ENCODE data around the gene TAC3.
"Not testable (repeated sequence)": the region's sequence is repeated elsewhere in the genome, so short reads cannot be mapped to it uniquely, and the experiment has no call there.

Gene TAC3

GRCh38 chr12:57016348-57016747 lies at the start of gene TAC3:
Gene TAC3, minus strand, starts transcription at chr12:57016529. Its CDS starts 732 bp downstream, at chr12:57015797.
- Histone ChIP-seq H3K27me3 (ENCODE audit: insufficient read depth, low read length) (peaks cover 20% of the 10 kb centered on the region), H3K4me1 (ENCODE audit: insufficient read depth, low read length) (no peaks in the 10 kb centered on the region), H2AFZ (ENCODE audit: low read depth, low read length) (no peak within 1 kb of the TSS), H3K9me3 (ENCODE audit: low read length) (no peaks in the 10 kb centered on the region), H3K4me3 (ENCODE audit: low read length) (no peak within 1 kb of the TSS), H3K36me3 (ENCODE audit: insufficient read depth, low read length) (no peaks in the 10 kb centered on the region)

- Histone ChIP-seq H3K36me3 (ENCODE audit: insufficient read depth, low read length) (peaks cover 55% of the 10 kb centered on the region), H3K9me3 (ENCODE audit: low read length) (no peaks in the 10 kb centered on the region), H3K4me3 (ENCODE audit: low read length) (no peak overlapping the region), H3K4me1 (ENCODE audit: insufficient read depth, low read length) (no peaks in the 10 kb centered on the region), H2AFZ (ENCODE audit: low read depth, low read length) (no peak overlapping the region), H3K27me3 (ENCODE audit: insufficient read depth, low read length) (no peaks in the 10 kb centered on the region)
Measured at GRCh38 chr12:57063991-57064685, 47.8 kb upstream of the TAC3 start.

- Histone ChIP-seq H2AFZ (ENCODE audit: low read depth, low read length) (no peak overlapping the region), H3K27me3 (ENCODE audit: insufficient read depth, low read length) (no peaks in the 10 kb centered on the region), H3K4me1 (ENCODE audit: insufficient read depth, low read length) (peaks cover 10% of the 10 kb centered on the region), H3K4me3 (ENCODE audit: low read length) (no peak overlapping the region), H3K9me3 (ENCODE audit: low read length) (no peaks in the 10 kb centered on the region), H3K36me3 (ENCODE audit: insufficient read depth, low read length) (peaks cover 64% of the 10 kb centered on the region)
Measured at GRCh38 chr12:57058454-57058853, 42.1 kb upstream of the TAC3 start.

- Histone ChIP-seq H3K4me1 (ENCODE audit: insufficient read depth, low read length) (peaks cover 10% of the 10 kb centered on the region), H3K27me3 (ENCODE audit: insufficient read depth, low read length) (no peaks in the 10 kb centered on the region), H3K4me3 (ENCODE audit: low read length) (no peak overlapping the region), H3K9me3 (ENCODE audit: low read length) (no peaks in the 10 kb centered on the region), H3K36me3 (ENCODE audit: insufficient read depth, low read length) (peaks cover 56% of the 10 kb centered on the region), H2AFZ (ENCODE audit: low read depth, low read length) (no peak overlapping the region)
Measured at GRCh38 chr12:57057067-57057751, 40.9 kb upstream of the TAC3 start.

- no peaks in the 10 kb centered on the region for H3K9me3 ChIP-seq (ENCODE audit: low read length)
- H2AFZ ChIP-seq (ENCODE audit: low read depth, low read length): no peak overlapping the region
- H3K4me1 ChIP-seq (ENCODE audit: insufficient read depth, low read length): peaks cover 10% of the 10 kb centered on the region
- H3K4me3 ChIP-seq (ENCODE audit: low read length): no peak overlapping the region
- peaks cover 51% of the 10 kb centered on the region for H3K36me3 ChIP-seq (ENCODE audit: insufficient read depth, low read length)
- H3K27me3 ChIP-seq (ENCODE audit: insufficient read depth, low read length): no peaks in the 10 kb centered on the region
Measured at GRCh38 chr12:57055824-57056223, 39.5 kb upstream of the TAC3 start.

GRCh38 chr12:57053901-57054300 lies 37.6 kb upstream of the TAC3 start:
- H3K27me3 ChIP-seq (ENCODE audit: insufficient read depth, low read length); H3K9me3 ChIP-seq (ENCODE audit: low read length); H2AFZ ChIP-seq (ENCODE audit: low read depth, low read length); H3K4me3 ChIP-seq (ENCODE audit: low read length); H3K4me1 ChIP-seq (ENCODE audit: insufficient read depth, low read length): not testable (repeated sequence)
- peaks cover 32% of the 10 kb centered on the region for H3K36me3 ChIP-seq (ENCODE audit: insufficient read depth, low read length)

GRCh38 chr12:57053146-57053545 lies 36.8 kb upstream of the TAC3 start:
- H3K36me3 ChIP-seq (ENCODE audit: insufficient read depth, low read length): peaks cover 24% of the 10 kb centered on the region
- not testable (repeated sequence) for H3K4me3 ChIP-seq (ENCODE audit: low read length)

GRCh38 chr12:57051011-57051410 lies 34.7 kb upstream of the TAC3 start:
- Histone ChIP-seq H2AFZ (ENCODE audit: low read depth, low read length) (no peak overlapping the region), H3K4me1 (ENCODE audit: insufficient read depth, low read length) (no peaks in the 10 kb centered on the region), H3K27me3 (ENCODE audit: insufficient read depth, low read length) (no peaks in the 10 kb centered on the region), H3K9me3 (ENCODE audit: low read length) (no peaks in the 10 kb centered on the region), H3K36me3 (ENCODE audit: insufficient read depth, low read length) (peaks cover 6% of the 10 kb centered on the region), H3K4me3 (ENCODE audit: low read length) (no peak overlapping the region)

More at GRCh38 chr12:57053146-57053545, 36.8 kb upstream of the TAC3 start:
- not testable (repeated sequence) for H3K4me1 ChIP-seq (ENCODE audit: insufficient read depth, low read length); H3K9me3 ChIP-seq (ENCODE audit: low read length); H2AFZ ChIP-seq (ENCODE audit: low read depth, low read length); H3K27me3 ChIP-seq (ENCODE audit: insufficient read depth, low read length)

- Histone ChIP-seq H2AFZ (ENCODE audit: low read depth, low read length) (no peak within 1 kb of the TSS), H3K27me3 (ENCODE audit: insufficient read depth, low read length) (no peaks in the 10 kb centered on the region), H3K4me3 (ENCODE audit: low read length) (no peak within 1 kb of the TSS), H3K36me3 (ENCODE audit: insufficient read depth, low read length) (no peaks in the 10 kb centered on the region), H3K9me3 (ENCODE audit: low read length) (no peaks in the 10 kb centered on the region), H3K4me1 (ENCODE audit: insufficient read depth, low read length) (no peaks in the 10 kb centered on the region)
Measured at GRCh38 chr12:57049890-57050289, 33.6 kb upstream of the TAC3 start, which contains the start of gene MYO1A. Gene MYO1A, minus strand, starts transcription at chr12:57050129. Its CDS starts 1,806 bp downstream, at chr12:57048323.

- Histone ChIP-seq H3K4me3 (ENCODE audit: low read length) (no peak overlapping the region), H3K9me3 (ENCODE audit: low read length) (no peaks in the 10 kb centered on the region), H2AFZ (ENCODE audit: low read depth, low read length) (no peak overlapping the region), H3K4me1 (ENCODE audit: insufficient read depth, low read length) (no peaks in the 10 kb centered on the region), H3K36me3 (ENCODE audit: insufficient read depth, low read length) (no peaks in the 10 kb centered on the region), H3K27me3 (ENCODE audit: insufficient read depth, low read length) (no peaks in the 10 kb centered on the region)
Measured at GRCh38 chr12:57049119-57049446, 32.8 kb upstream of the TAC3 start.

GRCh38 chr12:57048423-57049118 lies 32.2 kb upstream of the TAC3 start:
- H3K4me3 ChIP-seq (ENCODE audit: low read length): no peak overlapping the region
- no peaks in the 10 kb centered on the region for H3K9me3 ChIP-seq (ENCODE audit: low read length)
- H3K36me3 ChIP-seq (ENCODE audit: insufficient read depth, low read length): no peaks in the 10 kb centered on the region
- no peaks in the 10 kb centered on the region for H3K27me3 ChIP-seq (ENCODE audit: insufficient read depth, low read length)
- no peaks in the 10 kb centered on the region for H3K4me1 ChIP-seq (ENCODE audit: insufficient read depth, low read length)
- H2AFZ ChIP-seq (ENCODE audit: low read depth, low read length): no peak overlapping the region

- no peaks in the 10 kb centered on the region for H3K9me3 ChIP-seq (ENCODE audit: low read length)
- no peaks in the 10 kb centered on the region for H3K36me3 ChIP-seq (ENCODE audit: insufficient read depth, low read length)
- no peak overlapping the region for H3K4me3 ChIP-seq (ENCODE audit: low read length)
- H3K27me3 ChIP-seq (ENCODE audit: insufficient read depth, low read length): no peaks in the 10 kb centered on the region
- no peak overlapping the region for H2AFZ ChIP-seq (ENCODE audit: low read depth, low read length)
- no peaks in the 10 kb centered on the region for H3K4me1 ChIP-seq (ENCODE audit: insufficient read depth, low read length)
Measured at GRCh38 chr12:57047981-57048380, 31.7 kb upstream of the TAC3 start.
